HG02623 (cell line): ENCODE results near the gene NFIX.

Source experiments
- ATAC-seq: cut with Tn5 transposase; IDR thresholded peaks from one replicate; pipeline ENCODE4 v1.9.1; 2021; ENCODE audit warnings: moderate library complexity; ENCODE audit not compliant: unreplicated experiment

NFIX gene

GRCh38 chr19:13007292-13008045 lies 12.2 kb downstream of the NFIX start:
- no peak for ATAC-seq

- no peak for ATAC-seq
These were observed 13.9 kb downstream of the NFIX start for GRCh38 chr19:13008926-13009787.

GRCh38 chr19:13010038-13010991 lies 15.0 kb downstream of the NFIX start:
- ATAC-seq: no peak

GRCh38 chr19:13010992-13011652 lies 15.8 kb downstream of the NFIX start:
- no peak for ATAC-seq

GRCh38 chr19:13011653-13012389 lies 16.5 kb downstream of the NFIX start:
- ATAC-seq: no peak

- no peak for ATAC-seq
These were observed 17.1 kb downstream of the NFIX start for GRCh38 chr19:13012390-13012689.

GRCh38 chr19:13012690-13013608 lies 17.7 kb downstream of the NFIX start:
- ATAC-seq: no peak

- ATAC-seq: no peak
These were observed 18.4 kb downstream of the NFIX start for GRCh38 chr19:13013649-13014048.

GRCh38 chr19:13014101-13014920 lies 19.0 kb downstream of the NFIX start:
- ATAC-seq: no peak

GRCh38 chr19:13014921-13015280 lies 19.6 kb downstream of the NFIX start:
- no peak for ATAC-seq

- no peak for ATAC-seq
These were observed 20.3 kb downstream of the NFIX start for GRCh38 chr19:13015361-13016223.

GRCh38 chr19:13016245-13016627 lies 21.0 kb downstream of the NFIX start:
- ATAC-seq: no peak

- ATAC-seq: no peak
These were observed 21.5 kb downstream of the NFIX start for GRCh38 chr19:13016628-13017305.

GRCh38 chr19:13017306-13018034 lies 22.2 kb downstream of the NFIX start:
- no peak for ATAC-seq

GRCh38 chr19:13018035-13018914 lies 23.0 kb downstream of the NFIX start:
- no peak for ATAC-seq
